G401 (cell line): Measurements from ENCODE around the gene SOS1. TPM values are rescaled to one million over a fixed set of nuclear protein-coding genes. Genes with fewer than 3 reads are reported as not detected.
A peak's percentile ranks its signal among the peaks of the same experiment; 100 is the strongest.
"Not testable (repeated sequence)": the region's sequence is repeated elsewhere in the genome, so short reads cannot be mapped to it uniquely, and the experiment has no call there.

Experiments used
- DNase-seq: peaks from one replicate; pipeline ENCODE4 v3.0.0-alpha.2; 2015; ENCODE audit warnings: low spot score
- in situ Hi-C: cut with HindIII; loops from 2 replicates; pipeline ENCODE4 v1.10.0; 2016; ENCODE audit warnings: low sequenced_read_pairs, mixed read lengths
- total RNA-seq: library from RNA; depleted of rRNA; stranded (reverse); fragments of >200 nt; shearing (Covaris generic); gene quantifications from 2 replicates; pipeline ENCODE4 v1.2.3, GENCODE V29; 2014

SOS1 gene
- total RNA-seq, 1 experiment from 2014 or later = 22.0 TPM

DNA sequence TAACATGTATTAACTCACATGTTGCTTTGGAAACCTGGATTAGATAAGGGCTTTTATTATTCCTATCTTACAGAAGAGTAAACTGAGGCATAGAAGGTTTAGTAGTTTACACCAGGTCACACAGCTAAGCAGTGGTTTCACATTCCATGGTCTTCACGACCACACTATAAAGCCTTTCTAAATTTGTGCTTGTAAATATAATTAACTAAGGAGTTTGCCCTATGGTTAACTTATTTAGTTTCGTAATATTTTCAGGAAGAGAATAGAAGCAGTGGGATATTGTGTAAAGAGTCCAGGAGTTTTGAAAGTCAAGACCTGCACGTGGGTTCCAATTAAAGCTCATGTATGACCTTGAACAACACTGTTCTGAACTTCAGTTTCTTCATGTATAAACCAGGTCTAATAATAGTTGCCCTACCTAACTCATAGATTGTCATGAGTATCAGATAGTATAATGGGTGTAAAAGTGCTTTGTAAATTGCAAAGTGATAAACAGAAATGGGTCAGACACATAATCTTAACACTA lies 19.5 kb upstream of the SOS1 start:
- DNase-seq = no peak
- in situ Hi-C loops = no loop called here

DNA sequence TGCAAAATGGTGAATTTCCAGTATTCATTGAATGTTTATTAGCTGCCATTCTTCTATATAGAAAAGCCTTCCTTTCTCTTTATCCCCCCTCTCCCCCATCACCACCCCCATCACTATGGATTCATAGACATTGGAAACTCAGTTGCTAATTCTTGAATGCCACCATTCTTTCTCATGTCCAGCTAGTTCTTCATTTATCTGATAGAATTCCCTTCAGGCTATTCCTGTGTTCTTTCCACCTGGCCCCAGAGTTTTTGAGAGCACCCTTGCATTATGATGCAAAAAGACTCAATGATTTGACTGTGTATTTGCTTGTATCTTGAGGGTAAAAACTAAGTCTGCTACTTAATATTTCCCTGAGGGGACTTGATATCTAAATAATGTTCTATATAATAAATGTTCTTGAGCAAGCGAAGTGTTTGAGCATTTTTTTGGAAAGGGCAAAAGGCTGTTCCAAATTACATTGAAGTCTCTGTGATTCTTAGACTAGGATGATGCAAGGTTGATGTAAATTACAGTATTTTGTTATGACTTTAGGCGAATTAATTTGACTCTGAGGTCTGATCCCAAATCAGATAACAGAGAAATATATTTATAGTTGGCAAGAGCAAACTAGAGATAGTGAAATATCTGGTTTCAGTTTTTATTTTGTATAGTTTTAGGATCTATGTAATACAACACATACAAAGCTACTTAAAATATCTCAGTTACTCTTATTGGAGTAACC lies 18.8 kb upstream of the SOS1 start:
- no peak for DNase-seq
- in situ Hi-C loops = no loop called here

DNA sequence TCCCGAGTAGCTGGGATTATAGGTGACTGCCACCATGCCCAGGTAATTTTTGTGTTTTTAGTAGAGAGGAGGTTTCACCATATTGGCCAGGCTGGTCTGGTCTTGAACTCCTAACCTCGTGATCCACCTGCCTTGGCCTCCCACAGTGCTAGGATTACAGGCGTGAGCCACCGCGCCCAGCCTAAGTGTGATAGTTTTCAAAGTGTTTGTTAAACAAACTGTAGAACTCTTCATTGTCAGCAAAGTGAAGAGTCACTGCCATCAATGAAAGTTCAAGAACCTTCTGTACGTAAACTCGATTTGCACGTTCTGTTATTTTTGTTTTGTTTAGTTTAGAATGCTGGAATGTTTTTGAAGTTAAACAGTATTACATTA lies 18.0 kb upstream of the SOS1 start:
- in situ Hi-C loops = no loop called here
- no peak for DNase-seq

DNA sequence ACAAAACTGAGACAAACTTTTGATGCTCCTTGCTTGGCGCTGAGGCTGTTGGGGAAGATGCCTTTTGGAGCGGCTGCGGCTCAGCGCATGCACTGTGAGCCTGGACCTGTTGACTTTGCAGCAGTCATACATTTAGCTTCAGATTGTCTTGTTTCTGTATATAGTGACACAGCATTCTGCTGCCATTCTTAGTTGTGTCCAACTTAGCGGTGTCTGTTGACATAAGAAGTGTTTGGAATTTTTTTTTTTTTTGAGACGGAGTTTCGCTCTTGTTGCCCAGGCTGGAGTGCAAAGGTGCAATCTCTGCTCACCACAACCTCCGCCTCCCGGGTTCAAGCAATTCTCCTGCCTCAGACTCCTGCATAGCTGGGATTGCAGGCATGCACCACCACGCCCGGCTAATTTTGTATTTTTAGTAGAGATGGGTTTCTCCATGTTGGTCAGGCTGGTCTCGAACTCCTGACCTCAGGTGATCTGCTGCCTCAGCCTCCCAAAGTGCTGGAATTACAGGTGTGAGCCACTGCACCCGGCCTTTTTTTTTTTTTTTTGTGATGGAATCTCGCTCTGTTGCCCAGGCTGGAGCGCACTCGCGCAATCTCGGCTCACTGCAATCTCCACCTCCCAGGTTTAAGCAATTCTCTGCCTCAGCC lies 17.5 kb upstream of the SOS1 start:
- in situ Hi-C loops, DNase-seq: not testable (repeated sequence)

DNA sequence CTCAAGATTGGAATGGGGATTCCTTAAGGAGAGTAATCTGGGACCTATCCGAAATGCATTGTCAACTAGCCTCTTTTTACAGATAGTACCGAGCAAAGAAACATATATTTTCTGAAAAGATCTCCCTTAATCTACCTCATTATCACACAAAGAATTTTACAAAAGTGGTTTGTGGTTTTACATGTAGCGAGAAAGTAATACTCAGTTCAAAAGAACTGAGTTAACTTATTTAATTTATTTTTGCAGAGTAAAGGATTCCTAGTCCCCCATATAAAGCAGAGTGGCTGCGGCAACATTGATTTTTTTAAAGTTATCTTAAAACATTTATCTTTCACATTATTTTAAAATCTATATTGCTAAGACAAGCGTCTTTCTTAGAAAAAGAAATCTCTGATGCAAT lies 15.9 kb upstream of the SOS1 start:
- no peak for DNase-seq
- in situ Hi-C loops = no loop called here

DNA sequence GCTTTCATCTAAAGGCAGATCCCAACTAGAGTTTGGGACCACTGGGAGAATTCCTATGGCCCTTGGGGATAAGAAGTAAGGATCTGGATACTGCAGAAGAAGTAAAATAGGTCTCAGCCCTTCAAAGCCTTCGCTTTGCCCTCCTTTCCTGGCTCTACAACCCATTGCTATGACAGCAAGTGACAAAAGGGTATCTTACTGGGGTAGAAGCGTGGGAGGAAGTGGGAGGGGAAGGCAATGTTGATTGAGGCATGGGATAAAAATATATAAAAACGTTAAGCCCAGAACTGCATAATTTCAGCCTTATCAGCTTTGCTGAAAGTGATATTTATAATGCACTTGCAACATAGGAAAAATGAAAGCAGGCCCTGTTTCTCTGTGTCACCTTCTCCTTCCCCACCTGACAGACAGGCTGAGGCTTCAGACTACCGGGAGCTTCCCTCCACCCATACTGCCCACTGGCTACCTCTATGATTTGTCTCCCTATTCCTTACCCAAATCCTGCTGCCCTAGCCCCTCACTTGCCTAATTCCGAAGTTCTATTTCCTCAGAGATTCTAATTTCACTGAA lies 14.9 kb upstream of the SOS1 start:
- DNase-seq = no peak
- in situ Hi-C loops = no loop called here

DNA sequence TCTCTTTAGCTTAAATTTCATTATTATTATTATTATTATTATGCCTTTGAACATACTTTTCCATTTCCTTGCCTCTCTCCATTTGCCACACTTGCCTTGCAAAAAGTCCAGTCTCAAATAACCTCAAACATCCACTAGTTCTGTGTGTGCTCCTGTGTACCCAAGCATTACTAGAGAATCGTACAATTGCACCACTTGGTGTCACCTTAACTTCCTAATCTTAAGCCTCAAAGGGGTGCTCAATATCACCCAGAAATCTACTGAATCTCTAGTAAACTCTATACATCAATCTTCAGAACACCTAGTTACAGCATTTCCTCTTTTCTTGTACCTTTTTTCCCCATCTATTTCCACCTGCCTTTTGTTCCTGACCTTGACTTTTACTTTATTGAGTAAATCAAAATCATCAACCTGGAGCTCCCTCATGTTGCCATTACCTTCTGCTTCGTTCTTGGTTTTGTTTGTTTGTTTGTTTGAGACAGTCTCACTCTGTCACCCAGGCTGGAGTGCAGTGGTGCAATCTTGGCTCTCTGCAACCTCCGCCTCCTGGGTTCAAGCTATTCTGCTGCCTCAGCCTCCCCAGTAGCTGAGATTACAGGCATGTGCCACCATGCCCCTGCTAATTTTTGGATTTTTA lies 12.5 kb upstream of the SOS1 start:
- DNase-seq = no peak

DNA sequence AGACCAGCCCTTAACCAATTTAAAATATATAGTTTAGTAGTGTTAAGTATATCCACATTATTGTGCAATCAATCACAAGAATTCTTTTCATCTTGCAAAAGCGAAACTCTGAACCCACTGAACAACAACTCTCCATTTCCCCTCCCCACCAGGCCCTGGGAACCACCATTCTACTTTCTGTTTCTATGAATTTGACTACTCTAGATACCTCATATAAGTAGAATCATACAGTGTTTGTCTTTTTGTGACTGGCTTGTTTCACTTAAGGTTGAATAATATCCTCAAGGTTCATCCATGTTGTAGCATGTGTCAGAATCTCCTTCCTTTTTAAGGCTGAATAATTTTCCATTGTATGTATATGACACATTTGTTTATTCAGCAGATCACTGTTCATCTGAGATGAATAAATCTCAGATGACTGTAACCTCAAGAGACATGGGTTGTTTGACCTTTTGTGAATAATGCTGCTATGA lies 8.1 kb upstream of the SOS1 start:
- in situ Hi-C loops = no loop called here
- no peak for DNase-seq

More for the DNA sequence above, 12.5 kb upstream of the SOS1 start:
- in situ Hi-C loops = no loop called here

DNA sequence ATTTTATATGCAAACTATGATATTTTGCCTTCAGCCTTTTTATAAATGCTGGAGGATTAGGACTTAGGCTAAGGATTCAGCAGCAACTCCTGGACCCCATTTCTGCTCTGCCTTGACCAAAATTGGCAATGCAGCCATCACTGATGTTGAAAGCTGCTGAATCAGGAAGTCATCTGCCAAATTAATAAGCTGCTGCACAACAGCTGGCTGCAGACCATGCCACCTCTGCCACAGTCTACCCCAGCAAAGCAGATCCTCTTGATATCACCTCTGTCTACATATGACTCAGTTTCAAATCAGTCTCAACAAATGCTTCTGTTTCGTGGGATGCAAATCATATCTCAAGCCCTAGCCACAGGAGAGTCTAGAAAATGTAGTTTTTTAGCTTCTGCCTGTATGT lies 7.1 kb upstream of the SOS1 start:
- in situ Hi-C loops = no loop called here
- DNase-seq = no peak

DNA sequence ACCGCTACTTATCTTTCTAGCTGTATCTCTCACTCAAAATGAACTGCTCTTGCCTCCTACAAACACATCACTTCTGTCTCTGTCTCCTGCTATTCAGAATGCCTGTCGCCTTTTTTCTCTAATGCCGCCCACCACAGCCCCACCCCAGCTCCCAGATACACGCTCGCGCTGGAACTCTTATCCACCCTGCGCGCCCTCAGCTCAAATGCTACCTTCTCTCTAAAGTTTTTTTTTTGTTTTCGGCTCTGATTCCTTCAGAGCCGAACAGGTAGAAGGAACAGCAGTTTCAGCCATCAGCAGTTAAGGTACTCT lies 3.9 kb upstream of the SOS1 start:
- no peak for DNase-seq
- in situ Hi-C loops = no loop called here

DNA sequence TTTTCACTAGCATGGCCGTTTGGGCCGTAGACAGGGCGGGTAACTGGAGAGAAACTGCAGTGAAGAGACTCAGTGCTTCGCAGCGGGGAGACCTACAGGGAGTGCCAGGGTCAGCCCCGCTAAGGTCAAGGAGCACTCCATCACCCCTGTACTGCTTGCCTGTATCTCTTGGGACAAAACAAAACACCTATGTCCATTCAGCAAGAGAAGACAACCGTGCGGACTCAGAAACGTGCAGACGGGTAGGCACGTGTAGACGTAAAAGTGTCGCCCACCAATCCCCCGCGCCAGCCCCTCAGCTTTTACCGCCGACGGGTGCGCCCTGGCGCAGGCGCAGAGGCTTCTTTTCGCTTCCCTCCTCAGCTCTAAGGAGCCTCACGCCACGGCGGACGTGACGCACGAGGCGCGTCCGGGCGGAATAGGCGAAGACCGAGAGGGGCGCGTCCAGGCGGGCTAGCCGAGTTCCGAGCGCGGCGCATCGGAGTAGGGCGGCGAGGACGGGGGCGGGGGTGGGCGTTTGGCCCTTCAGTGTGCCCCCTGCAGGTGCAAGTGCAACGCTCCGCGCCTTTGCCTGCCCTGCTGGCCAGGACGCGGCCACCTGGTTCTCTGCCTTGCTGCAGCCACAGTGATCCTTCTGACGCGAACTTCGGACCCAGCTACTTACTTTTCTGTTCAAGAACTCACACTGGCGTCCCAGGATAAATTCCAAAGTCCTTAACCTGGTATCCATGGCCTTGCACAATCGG lies 3.3 kb upstream of the SOS1 start:
- in situ Hi-C loops = no loop called here
- DNase-seq = peak; percentile 94

DNA sequence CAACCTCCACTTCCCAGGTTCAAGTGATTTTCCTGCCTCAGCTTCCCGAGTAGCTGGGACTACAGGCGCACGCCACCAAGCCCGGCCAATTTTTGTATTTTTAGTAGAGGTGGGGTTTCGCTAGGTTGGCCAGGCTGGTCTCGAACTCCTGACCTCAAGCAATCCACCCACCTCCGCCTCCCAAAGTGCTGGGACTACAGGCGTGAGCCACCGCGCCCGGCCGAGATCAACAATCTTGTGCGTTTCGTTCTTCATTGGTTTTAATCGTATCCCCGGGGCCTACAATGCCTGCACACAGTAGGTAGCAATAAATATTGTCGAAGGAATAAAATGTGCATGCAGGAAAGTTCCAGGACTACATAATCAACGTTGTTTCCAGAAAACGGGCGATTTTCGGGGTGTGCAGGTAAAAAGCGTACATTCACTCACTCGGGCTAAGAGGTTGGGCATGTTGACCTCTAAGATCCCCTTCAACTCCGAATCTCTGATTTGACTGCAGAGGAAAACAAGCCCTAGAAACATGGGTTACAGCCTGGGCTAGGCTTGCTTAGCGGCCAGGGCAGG lies 2.7 kb upstream of the SOS1 start:
- in situ Hi-C loops = no loop called here
- no peak for DNase-seq

DNA sequence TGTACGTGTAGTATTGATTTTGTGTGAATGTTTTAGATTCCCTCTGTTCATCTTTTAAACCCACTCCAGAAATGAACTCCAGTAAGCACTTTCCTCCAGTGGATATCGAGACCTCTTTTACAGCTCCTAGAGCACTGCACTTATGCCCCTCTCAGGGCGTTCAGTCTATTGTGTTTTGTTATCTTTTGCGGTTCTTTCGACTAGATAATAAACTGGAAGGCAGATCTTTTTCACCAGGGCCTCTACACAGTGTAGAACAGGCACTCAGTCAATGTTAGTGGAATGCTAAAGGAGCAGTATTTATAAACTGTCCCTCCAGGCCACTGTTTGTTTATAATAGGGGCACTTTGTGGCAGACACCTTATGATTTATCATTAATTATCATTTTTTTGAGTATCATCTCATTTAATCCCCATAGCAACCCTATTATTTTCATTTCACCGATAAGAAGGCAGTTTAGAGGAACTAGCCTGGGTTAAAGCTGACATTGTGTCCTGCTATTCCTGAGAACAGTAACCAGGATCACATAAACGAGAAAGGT lies 742 bp upstream of the SOS1 start:
- DNase-seq = no peak
- in situ Hi-C loops = no loop called here

DNA sequence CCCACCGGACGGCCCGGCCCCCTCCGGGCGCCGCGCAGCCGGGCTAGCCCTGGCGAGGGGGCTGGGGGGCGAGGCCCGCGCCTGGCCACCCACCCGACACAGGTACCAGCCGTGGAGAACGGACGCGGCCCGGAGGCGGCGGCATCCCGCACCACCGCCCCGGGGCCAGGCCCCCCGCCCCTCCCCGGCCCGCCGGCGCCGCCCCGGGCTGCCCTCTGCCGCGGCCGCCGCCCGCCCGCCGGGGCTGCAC lies 405 bp downstream of the SOS1 start:
- DNase-seq = no peak
- in situ Hi-C loops = no loop called here

DNA sequence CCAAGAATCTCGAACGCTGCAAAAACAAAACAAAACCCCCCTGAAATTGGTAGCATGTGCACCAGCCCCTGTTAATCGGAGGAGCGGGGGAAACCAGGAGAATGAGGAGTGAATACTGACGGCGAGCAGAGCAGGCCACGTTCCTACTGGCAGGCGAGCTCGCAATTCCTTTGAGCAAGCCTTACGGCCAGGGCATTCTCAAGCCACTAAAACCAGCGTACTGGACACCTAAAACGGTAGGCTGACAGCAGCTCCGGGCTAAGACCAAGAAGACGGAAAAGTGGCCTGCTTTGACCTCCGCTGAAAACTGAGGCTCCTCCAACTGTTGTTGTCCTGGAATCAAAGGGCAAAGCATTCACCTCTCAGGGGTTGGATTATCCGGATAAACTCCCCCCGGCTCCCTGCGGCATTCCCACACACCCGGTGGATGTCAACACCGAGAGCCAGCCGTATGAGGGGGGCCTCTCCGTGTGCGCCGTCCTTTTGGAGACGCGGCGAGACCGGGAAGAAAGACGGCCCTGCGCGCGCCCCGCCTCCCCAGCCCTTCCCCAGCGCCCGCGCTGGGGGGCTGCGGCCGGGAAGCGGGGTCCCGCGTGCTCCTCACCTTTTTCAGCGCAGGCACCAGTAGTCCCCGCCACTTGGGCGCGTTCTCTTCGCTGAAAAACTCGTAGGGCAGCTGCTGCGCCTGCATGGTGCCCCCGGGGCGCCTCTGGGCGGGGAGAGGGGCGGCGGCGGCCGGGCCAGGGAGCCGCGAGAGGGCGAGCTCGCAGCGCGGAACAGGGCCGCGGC lies 925 bp downstream of the SOS1 start:
- peak; percentile 72 for DNase-seq
- in situ Hi-C loops = no loop called here

DNA sequence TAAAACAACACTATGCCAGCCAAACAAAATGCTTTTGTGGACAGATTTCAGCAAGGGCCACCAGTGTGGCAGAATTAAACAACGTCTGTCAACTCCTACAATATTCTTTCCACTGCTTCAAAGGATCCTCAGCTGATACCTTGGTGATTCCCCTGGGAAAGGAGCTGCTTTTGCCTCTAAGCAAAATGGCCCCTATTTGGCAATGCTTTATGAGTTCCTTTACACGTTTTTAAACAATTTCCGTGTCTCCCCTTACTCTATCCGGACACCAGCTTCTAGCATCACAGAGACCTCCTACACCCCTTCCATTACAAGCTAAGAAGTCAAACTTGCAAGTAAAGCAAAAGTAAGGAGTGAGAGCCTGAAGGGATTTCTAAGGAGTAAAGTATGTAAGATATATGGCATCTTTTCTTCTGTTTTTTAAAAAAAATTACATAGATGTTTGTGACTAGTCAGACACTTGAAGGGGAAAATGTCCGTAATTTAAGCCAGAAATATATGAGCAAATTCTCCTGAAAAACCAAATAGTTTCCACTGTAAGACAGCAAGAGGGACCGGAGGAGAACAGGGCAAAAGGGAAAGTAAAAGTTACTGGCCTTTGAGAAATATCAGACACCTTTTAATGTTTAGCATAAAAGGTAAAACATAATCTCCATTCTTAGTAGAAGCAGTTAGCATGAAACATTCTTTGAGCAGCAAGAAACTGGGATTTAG lies 1.9 kb downstream of the SOS1 start:
- no peak for DNase-seq
- in situ Hi-C loops = no loop called here

DNA sequence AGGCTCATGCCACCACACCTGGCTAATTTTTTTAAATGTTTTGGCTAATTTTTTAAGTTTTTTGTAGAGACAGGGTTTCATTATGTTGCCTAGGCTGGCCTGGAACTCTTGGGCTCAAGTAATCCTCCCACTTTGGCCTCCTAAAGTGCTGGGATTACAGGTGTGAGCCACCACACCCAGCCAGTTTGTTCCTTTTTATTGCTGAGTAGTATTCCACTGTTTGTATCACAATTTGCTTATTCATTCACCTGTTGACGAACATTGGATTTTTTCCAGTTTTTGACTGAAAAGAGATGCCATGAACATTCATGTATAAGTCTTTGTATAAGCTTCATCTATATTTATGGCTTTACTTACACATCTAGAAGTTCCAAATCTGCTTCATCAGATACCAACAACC lies 5.3 kb downstream of the SOS1 start:
- in situ Hi-C loops = no loop called here
- DNase-seq = no peak

DNA sequence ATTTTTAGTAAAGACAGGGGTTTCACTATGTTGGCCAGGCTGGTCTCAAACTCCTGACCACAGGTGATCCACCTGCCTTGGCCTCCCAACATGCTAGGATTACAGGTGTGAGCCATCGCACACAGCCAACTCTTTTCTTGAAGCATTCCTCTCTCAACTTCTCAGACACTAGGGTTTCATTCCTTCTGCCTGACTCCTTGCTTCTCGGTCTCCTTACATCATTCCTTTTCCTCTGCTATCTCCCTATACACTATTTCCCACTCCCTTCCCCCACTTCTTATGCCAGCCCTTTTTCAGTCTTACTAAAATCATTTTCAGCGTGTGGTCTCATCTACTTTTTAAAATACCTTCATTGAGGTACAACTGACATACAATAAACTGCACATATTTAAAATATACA lies 6.1 kb downstream of the SOS1 start:
- no peak for DNase-seq
- in situ Hi-C loops = no loop called here
